Umbilical cord (tissue), 2 donors: ENCODE results near the gene PAX6. TPM values are rescaled to one million over a fixed set of nuclear protein-coding genes. Genes with fewer than 3 reads are reported as not detected.

Source experiments
- DNase-seq: peaks from one replicate; pipeline ENCODE4 v3.0.0-alpha.2; 2015; ENCODE audit warnings: low spot score
- total RNA-seq: library from RNA; depleted of rRNA; stranded (reverse); fragments of >200 nt; gene quantifications from one replicate; pipeline ENCODE4 v1.2.3, GENCODE V29; 2014; ENCODE audit warnings: low replicate concordance; ENCODE audit not compliant: insufficient read depth

PAX6 gene
- total RNA-seq, 1 donor from 2014 or later: 5.5 TPM

DNA sequence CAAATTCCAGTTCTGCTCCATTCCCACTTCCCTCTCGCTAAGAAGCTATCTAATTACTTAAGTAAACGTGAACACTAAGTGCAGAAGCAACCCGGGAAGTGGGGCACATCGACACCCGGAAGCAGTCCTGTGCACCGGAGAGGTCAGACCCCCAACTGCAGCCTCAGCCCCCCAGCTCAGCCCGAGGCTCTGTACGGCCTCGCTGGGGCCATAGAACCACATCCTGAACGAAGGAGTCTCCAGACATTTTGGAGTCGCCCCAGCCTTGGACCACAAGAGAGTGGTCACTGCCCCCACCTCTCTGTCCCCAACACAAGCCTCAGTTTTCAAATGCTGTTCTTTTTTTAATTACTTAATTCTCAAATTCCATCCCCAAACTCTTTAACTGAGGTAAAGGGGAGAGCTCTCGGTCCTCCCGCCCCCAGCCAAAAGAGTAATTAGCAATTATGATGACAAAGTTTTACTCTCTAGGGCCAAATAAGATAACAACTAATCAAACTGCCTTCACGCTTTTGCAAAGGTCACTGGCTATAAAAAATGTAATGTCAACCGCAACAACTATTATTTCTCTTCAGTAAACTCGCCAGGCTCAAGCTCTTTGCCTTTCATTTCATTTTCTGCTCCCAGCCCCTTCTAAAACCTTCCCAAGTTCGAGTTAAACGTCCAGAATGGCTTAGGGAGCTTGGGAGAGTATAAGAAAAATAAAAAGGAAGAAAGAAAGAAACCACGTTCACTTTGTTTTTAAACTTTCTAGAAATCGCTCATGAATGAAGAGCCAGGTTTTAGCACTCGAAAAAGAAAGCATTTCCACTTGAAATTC is 2.2 kb downstream of the PAX6 start:
- DNase-seq: no peak

DNA sequence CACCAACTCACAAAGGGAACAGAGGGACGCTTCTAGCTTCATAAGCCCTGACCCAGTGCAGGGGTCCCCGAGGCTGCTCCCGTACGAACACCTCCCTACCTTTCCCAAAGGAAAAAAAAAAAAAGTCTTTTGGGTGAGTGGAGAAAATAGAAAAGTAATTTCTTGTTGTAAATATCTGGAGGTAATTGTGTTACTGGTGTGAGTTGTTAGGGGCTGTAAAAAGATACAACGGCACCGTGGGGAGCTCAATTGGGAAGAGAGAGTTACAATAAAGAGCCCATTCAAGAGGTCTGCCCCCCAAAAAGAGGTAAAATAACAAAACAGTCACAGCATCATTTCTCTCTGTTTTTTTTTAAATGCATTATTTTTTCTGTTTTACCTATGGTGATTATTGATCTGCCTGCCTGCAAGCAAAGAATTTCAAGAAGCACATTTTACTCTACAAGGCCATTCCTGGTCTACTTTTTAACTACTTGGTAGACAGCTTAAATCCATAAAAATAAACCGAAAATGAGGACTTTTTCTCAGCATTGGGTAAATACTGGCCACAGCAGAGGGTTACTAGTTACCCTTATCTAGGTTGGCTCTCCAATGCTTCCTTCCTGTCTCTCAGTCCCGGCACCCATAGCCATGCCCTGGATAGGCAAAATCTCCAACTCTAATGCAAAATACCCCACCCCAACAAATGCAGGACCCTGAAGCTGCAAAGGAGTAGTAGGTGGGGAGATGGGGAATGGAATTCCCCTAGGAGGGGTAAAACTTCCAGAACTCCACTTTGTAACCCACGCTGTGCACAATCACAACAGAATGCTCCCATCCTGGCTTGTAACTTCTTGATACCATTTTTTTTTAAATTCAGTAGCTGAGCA is 3.1 kb downstream of the PAX6 start:
- no peak for DNase-seq

DNA sequence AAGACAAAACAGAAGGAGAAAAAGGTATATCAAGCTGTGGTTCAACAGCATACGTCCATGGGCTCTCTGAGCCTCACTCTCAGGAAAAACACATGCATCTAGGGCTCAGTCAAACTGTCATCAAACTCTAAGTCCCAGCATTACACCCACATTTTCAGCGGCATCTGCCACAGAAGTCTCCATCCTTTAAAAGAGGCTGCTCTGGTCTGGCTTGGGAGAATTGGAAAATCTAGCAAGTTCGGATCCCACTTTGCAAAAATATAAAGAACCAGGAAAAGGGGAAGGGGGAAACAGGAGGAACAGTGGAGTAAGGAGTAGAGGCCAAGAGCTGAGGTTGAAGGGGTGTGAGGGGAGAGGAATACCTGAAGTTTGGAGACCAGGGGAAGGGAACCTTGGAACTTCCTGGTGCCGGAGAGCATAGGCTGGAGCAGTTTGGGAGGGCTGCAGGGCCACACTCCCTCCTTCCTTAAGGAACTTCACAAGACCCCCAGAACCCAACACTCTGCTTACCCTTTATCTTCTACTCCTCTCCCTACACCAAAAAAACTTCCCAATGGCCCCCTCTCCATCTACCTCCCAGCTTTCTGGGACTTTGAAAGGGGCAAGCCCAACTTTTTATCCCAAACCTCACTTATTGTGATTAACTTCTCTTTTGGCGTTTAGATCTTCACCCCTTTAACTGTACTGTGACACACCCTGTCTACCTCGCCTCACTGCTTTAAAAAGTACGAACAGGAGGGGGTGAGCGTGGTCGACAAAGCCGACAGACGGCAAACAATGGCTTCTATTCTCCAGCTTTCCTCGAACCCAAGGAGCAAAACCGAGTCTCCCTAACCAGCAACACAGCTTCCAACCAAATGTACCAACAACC is 4.0 kb downstream of the PAX6 start:
- DNase-seq: no peak

DNA sequence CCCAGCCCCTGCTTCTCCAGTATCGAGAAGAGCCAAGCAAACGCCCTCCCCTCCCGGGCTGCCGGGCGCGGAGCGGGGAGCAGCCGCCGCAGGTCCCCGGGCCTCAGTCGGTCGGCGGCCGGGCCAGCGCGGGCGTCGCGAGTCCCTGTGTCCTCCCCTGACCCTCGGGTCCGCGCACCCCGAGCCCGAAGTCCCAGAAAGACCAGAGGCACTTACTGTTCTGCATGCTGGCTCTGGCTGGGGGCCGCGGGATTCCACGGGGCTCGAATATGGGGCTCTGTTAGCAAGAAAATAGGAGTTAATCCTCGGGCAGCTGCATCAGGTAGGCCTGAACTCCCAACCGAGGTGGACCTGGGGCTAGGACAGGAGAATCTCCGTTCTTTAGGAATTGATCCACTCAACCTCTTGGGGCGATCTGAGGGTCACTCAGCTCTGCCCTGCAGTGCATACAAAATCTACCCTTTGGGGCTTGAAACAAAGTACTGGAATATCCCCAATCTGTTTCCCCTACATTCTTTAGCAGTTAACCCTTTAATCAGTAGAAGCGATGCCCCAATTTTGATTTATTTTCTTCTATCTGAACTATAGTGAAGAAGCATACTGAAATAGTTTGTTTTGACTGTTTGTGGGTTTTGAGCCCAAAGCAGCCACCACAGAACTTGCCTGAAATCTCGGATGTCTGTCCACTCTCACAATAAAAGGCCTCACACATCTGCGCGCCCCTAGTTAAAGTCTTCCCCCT is 4.8 kb downstream of the PAX6 start:
- DNase-seq: no peak

DNA sequence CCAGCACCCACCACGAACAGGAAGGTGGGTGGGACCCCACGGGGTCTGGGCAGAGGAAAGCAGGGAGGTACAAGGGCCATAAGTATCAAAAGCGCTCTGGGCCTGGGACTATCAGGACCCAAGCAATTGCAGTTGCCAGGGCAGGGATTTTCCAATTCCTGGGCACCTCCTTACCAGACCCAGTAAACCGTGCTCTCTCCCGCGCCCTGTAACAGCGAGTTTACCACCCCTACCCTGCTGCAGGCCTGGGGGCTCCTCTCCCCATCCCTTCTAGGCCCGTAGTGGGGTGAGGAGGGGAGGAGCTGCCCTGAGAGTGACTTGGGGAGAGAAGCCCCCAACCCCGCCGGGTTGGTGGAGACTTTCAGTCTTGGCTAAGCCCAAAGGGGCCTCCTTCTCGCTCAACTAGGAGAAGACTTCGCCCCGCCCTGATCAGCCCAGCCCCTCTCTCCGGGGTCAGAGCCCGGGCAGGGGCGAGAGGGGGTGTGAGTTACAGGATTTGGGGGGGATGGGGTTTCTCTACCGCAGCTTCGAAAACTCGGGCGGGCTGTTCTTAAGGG is 5.4 kb downstream of the PAX6 start:
- DNase-seq: no peak

DNA sequence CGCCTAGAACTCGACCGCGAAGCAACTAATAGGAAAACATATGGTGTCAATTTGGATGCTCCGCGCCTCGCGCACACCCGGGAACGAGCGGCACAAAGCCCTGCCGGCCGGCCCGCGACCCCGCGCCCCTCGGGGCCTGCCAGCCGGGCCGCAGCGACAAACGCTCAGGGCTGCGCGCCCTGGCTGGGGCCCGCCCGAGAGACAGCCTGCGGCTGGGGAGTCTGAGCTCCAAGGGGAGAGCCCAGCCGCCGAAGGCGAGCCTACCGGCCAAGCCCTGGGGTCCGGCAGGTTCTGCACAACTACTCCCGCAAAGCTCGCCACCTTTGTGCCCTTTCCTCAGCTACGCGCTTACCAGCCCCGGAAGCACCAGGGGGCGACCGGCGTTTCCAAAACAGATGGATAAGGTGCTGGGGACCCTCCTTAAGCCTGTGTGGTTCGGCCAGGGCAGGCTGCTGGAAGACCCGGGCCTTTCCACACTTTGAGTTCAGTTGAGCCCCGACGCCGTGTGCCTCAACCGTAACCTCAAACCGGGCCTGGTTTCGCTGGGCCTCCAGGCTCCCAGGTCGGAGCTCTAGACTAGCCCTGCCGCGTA is 6.0 kb downstream of the PAX6 start:
- DNase-seq: no peak

DNA sequence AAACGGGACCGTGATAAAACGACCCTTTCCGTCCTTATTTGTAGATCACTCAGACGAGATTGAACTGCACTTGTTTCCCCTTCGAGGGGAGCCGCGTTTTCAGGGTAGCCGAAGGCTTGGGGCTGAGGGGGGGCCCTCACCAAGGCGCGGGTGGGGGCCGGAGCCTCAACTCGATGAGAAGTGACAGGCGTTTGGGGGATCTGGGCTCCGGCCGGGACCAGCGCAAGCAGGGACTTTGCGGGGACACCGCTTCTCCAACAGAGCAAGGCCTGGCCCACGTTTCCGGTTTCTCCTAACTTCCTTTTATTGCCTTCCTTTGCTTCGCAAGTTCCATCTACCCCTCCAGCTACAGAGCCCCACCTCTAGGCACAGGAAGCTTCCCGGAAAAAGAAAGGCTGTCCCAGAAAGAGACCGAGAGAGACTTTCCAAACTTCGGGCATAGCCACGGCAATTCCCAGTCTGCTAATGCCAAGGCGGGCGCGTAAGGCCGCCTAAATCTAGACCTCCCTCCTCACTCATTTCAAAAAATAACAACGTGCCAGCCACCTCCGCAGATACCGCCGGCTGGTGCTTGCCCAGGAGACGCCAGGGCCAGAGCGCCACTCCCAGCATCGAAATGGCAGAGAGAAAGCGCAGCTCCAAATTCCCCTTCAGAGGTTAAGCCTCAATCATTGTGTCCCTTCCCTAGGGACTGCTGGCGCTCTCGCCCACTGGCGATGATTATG is 6.6 kb downstream of the PAX6 start:
- no peak for DNase-seq

DNA sequence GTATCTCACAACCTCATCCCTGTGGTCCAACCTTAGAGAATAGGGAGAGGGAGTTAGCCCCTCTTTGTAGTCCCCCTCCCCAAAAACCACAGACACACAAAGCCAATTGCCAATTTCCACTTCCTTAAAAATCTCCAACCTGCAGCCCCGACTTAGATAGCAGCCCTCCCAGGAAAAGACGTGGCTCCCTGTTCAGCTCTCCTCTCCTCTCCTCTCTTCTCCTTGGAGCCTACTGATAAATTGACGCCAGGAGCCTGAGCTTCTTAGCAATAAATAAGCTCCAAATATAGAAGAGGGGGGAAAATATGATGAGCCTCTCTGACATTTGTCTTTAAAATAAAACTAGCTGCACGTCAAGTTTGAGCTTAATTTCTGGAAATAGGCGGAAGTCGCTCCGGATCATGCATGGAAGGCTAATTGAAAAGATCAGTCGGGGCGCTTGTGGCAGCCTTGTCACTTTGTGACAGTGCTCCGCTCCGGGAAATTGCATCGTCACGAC is 7.3 kb downstream of the PAX6 start:
- DNase-seq: no peak

DNA sequence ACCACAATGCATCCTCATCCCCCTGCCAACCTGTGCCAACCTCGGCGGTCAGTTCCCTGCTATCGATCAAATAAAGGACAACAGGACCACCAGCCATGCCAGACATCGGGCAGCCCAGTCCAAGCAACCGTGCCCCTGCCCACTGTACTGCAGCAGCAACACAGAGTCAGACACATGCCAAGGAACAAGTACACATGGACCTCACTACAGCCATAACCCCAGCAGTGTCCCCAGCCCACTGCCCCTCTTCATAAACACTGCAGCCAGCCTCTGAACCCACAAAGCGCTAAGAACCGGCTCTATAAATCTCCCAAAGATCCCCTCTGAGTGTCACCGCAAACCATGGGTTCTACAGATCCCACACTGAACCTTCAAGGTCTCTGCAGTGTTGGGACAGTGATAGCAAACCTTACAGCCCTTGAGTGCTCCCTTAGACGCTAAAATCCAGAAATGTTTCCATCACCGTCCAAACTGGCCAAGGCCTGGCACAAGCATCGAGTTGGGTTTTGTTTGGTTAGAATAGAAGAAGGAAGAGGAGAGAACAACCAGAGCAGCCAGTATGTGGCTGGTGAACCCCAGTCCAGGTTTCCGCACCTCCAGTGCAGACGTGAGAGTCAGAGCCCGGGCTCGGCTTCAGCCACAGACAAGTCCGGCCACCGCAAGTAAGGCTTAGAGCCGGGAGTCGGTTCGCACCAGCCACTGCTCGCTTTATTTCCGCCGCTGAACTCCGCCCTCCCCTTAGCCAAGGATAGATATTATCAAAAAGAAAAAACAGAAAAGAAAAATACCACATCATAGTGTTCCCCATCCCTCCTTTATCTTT is 7.9 kb downstream of the PAX6 start:
- no peak for DNase-seq

DNA sequence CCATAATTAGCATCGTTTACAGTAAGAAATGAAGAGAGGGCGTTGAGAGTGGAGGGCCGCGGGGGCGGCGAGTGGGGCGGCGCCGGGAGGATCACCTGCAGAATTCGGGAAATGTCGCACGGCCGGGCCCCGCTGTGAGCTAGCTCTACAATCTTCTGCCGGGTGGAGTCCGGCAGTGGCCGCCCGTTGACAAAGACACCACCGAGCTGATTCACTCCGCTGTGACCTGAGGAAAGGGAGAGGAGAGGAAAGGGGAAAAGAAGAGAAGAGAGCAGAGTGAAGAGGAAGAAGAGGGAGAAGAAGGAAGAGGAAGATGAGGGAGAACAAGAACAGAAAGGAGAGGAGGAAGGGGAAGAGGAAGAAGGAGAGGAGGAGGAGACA is 8.5 kb downstream of the PAX6 start:
- no peak for DNase-seq

DNA sequence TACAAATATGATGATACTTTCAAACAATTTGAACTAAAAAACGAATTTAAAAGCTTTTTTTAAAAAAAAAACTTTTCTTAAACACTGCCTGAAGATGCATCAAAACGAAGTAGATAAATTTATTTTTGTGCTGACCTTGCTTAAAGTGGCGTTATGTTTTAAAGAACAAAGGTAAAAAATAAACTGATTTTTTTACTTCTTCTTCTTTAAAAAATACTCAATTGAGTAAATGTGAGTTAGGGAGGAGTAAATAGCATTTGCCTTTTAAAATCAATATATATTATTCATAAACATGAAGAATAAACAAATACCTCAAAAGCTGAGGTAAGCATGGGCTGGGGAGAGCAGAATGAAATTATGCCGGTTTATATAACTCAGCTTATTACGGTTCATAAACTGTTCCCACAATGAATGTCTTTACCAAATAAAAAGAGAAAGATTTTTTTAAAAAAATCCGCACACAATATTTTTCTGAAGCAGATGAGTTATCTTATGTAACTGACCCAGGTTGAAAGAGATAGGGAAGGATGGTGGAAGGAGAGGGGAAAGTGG is 9.0 kb downstream of the PAX6 start:
- DNase-seq: no peak

DNA sequence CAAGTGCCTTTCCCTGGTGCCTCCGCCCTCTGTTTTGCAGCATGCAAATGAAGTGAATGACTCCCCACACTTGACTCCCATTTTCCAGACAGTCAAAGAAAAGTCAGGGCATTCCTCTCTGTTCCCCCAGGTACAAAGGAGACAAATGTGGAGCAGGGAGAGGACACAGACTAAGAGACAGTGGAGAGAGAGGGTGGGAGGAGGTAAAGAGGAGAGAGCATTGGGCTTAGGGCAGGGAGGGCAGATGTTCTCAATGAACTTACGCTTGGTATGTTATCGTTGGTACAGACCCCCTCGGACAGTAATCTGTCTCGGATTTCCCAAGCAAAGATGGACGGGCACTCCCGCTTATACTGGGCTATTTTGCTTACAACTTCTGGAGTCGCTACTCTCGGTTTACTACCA is 9.8 kb downstream of the PAX6 start:
- no peak for DNase-seq

DNA sequence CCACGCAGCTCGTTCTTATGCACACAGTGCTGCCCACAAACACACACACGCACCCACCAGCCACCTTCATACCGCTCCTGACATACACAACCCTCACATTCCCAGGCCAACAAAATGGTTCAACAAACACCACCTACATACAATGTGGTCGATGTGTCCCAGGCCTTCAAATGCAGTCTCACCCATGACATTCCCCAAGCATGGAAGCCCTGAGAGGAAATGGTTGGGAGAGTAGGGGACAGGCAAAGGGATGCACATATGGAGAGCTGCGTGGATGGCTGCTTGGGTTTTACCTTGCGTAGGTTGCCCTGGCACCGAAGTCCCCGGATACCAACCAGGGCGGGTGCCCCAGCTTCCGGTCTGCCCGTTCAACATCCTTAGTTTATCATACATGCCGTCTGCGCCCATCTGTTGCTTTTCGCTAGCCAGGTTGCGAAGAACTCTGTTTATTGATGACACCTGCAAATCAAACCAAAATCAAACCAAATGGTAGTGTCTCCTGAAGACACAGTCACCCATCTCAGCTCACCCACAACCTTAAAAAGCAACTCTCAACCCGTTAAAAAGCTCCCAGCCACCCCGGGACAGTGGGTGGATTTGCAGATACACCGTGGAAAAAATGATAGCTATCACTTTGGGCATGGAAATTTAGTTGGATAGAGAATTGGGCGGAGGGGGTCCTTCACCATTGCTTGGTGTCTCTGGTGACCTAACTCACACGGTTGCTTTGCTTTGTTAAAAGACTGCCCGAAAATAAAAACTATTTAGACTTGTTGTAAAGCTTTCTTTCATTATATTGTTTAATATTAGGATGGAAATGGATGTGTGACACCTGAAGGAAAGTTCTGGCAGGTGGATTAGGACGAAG is 10.5 kb downstream of the PAX6 start:
- no peak for DNase-seq

DNA sequence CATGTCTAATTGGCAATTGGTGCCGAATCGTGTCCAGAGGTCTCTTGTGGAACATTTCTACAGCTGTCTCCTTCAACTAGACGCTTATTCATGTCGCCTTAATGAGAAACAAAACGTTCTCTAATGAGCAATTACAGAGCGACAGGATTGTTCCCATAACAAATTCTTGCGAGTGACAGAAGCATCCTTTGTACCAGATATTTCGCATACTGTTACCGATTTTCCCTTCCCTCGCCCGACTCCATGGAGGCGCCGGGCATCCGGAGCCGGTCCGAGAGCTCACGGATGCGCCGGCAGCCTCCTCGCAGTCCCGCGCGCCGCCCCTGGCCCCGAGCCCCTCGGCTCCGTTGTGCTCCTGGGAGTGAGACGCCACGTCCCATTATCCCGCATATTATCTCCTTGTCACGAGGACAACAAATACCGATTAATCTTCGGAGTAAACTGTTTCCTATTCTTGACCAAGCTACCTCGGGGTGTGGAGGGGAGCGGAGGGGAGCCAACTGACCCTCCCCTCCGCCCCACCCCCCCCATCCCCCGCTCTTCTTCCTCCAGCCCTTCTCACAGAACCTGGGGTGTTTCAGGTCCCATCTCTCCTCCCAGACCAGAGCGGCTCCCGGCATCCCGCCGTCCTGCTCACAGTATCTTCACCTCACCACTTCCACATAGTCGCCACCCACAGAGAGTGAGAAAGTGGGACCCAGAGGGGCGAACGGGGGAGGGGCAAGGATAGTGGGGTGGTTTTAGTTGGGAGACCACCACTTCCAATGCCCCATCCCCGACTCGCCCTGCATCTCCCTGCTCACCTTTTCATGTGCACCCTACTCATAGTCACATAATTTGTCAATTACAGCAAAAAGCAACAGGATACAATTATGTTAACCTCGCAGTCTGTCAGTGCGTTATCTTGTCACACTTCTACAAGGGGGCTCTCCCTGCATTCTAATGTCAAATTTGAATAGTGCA is 11.4 kb downstream of the PAX6 start:
- DNase-seq: no peak

DNA sequence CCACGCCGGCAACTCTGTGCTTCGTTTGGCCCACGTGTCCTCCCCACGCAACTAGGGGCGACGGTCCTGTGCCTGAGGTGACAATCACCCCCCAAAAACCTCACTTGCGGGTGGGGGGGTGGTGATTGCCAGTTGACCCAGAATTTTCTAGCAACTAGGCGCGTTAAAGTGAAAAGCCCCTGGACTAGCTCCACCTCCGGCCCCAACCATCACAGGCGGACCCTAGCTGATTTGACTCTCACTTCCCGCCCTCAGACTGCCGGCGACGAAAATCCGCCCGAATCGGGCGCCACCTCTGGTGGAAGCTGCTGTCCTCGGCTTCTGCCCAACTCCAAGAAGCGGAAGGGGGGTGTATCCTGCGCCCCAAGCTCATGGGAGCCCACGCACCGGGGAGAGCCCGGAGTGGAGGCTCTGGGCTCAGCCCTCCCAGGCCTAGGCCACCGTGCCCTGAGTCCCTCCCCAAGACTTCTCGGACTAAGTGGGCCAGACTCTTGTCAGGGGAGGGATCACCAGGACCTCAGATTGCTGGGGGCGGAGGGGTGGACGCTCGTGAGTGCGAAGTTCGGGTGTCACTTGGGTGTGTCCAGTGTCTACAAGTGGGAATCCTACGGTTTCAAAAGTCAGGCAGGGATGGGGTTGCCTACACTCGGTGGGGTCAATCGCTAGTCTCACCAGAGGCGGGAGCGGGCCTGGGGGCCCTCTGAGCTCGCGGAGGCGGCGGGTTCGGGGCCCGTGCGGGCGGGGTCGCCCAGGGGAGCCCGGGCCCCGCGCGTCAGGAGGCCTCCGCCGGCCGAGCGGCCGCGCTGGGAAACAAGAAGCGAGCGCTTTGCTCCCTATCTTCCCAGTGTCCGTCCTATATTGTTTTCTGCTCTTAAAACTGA is 12.3 kb downstream of the PAX6 start:
- no peak for DNase-seq
